Right lobe of liver (tissue), 6 donors: ENCODE data around the gene ULK4. TPM values are rescaled to one million over a fixed set of nuclear protein-coding genes. Genes with fewer than 3 reads are reported as not detected.
"Not testable (repeated sequence)": the region's sequence is repeated elsewhere in the genome, so short reads cannot be mapped to it uniquely, and the experiment has no call there.

Source experiments
- ATAC-seq, 4 donors: fragments of 200-7000 bp; cut with Tn5 transposase; one replicate each; pipeline ENCODE4 v1.9.1; 2020; ENCODE audit warnings: mild to moderate bottlenecking in 4 of 4, moderate library complexity in 4 of 4
- DNase-seq, 3 donors: peaks; one replicate each; pipeline ENCODE4 v3.0.0-alpha.2; 2020
- H3K27ac ChIP-seq, 3 donors: fragments of 200-600 bp; one replicate each; pipeline ENCODE4 v1.8.0; 2022
- H3K27me3 ChIP-seq, 2 donors: fragments of 200-600 bp; one replicate each; pipeline ENCODE4 v1.8.0; 2022
- H3K36me3 ChIP-seq, 4 donors: fragments of 200-600 bp; sonication (generic) in 1 of 4; one replicate each; pipeline versions ENCODE4 v1.5.1 to v1.8.0; 2017 to 2022; ENCODE audit warnings: control low read depth in 1 of 4
- H3K4me1 ChIP-seq, 4 donors: fragments of 200-600 bp; sonication (generic) in 1 of 4; one replicate each; pipeline versions ENCODE4 v1.5.1 to v1.8.0; 2017 to 2022; ENCODE audit warnings: control low read depth in 1 of 4
- H3K4me3 ChIP-seq, 3 donors: fragments of 200-600 bp; one replicate each; pipeline ENCODE4 v1.8.0; 2022
- H3K9me3 ChIP-seq, 4 donors: fragments of 200-600 bp; sonication (generic) in 1 of 4; one replicate each; pipeline versions ENCODE4 v1.5.1 to v1.8.0; 2017 to 2022; ENCODE audit warnings: control low read depth in 1 of 4
- POLR2A ChIP-seq: fragments of 450-650 bp; IDR thresholded peaks from one replicate; pipeline ENCODE4 v1.6.1; 2017; ENCODE audit warnings: antibody characterized with exemption, mild to moderate bottlenecking
- WGBS: methylation state at CpG from one replicate; pipeline ENCODE4 v1.1.6; 2018; ENCODE audit warnings: low coverage, low lambda C conversion rate; ENCODE audit not compliant: insufficient coverage; ENCODE audit errors: missing lambda C conversion rate; 5-methylcytosine and 5-hydroxymethylcytosine counted together
- intact Hi-C, 2 donors: fragments of 100-400 bp; cut with DNase I; formaldehyde crosslinking; loops; one replicate each; pipeline versions ENCODE4 v1.11.2 to v1.14.1; 2022
- total RNA-seq, 6 experiments: library from RNA; depleted of rRNA in 2 of 6; stranded (reverse); fragments of >200 nt in 2 of 6; fragmentation: NEBNext Ultra II Directional in 3 of 6; extraction: Animal tissue kit (Norgen Biotek cat#: 25700) in 3 of 6; gene quantifications; one replicate each; pipeline versions ENCODE4 v1.1.0 to v1.2.4, GENCODE V29; 2016 to 2023
- TF ChIP-seq, protein P1 (sequence below), 4 donors: fragments of 200-600 bp in 3 of 4; fragments of 450-650 bp in 1 of 4; IDR thresholded peaks; one replicate each; pipeline versions ENCODE4 v1.5.1 to v1.8.0; 2016 to 2022; ENCODE audit warnings: antibody characterized with exemption in 4 of 4, mild to moderate bottlenecking in 2 of 4
- donor health status: DM: no; HTN: yes; CAD: no.
- donor health status: DM: no; HTN: no; CAD: no.
- donor health status: DM: no; HTN: no; CAD: no.
- donor health status: DM: no; HTN: yes; CAD: no.
- donor health status: DM: no; HTN: yes; CAD: no.

ULK4 gene
- total RNA-seq, 6 experiments from 2014 or later = 2.8 to 5.6 (median 4.9) TPM

DNA sequence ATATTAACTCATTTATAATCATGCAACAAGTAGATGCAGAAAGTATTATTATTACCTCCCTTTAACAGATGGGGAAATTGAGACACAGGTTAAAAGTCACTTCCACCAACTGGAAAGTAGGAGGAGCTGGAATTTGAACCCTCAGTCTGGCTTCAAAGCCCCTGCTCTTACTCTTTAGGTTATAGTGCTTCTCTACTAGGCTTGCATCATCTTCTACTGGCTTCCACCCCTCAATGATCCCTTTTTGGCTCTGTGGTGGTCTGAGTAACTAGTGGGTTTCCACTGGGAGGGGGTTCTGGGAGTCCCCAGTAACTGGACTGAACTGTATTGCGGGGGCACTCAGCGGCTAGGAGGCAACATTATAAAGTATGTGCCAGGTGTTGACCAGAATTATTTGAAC, 671.6 kb downstream of the ULK4 start:
- no peak overlapping the region for H3K4me3 ChIP-seq
- no peak overlapping the region for H3K27ac ChIP-seq
- no peaks in the 10 kb centered on the region for H3K9me3 ChIP-seq
- WGBS = 100% methylated on average over 2 of the region's 2 CpGs
- DNase-seq = no peak
- intact Hi-C loops = no loop called here
- H3K4me1 ChIP-seq = no peaks in the 10 kb centered on the region
- no peak for TF ChIP-seq POLR2A
- TF ChIP-seq, protein P1, sequence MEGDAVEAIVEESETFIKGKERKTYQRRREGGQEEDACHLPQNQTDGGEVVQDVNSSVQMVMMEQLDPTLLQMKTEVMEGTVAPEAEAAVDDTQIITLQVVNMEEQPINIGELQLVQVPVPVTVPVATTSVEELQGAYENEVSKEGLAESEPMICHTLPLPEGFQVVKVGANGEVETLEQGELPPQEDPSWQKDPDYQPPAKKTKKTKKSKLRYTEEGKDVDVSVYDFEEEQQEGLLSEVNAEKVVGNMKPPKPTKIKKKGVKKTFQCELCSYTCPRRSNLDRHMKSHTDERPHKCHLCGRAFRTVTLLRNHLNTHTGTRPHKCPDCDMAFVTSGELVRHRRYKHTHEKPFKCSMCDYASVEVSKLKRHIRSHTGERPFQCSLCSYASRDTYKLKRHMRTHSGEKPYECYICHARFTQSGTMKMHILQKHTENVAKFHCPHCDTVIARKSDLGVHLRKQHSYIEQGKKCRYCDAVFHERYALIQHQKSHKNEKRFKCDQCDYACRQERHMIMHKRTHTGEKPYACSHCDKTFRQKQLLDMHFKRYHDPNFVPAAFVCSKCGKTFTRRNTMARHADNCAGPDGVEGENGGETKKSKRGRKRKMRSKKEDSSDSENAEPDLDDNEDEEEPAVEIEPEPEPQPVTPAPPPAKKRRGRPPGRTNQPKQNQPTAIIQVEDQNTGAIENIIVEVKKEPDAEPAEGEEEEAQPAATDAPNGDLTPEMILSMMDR (IDR thresholded peaks at IDR 0.05) = no peak
- ATAC-seq = no peak
- H3K36me3 ChIP-seq = no peaks in the 10 kb centered on the region
- no peaks in the 10 kb centered on the region for H3K27me3 ChIP-seq

DNA sequence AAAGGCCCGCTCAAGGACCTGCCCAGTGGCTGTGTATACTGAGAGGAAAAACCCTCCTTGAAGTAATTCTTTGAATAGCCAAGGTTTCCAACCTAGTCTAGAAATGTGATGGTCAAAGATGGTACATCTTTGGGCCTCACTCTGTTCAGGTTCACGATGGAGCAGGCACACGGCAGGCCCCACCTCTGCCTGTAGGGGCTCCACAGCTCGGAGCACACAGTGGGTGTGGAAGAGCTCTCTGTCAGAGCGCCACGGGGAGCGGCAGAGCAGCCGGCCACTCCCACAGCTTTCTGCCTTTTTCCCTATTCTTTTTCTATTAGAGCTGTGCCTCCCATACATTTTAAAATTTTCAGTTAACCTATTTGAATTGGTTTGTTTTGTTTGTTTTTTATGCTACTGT, 673.1 kb downstream of the ULK4 start:
- TF ChIP-seq, protein P1 (IDR thresholded peaks at IDR 0.05) = no peak
- TF ChIP-seq POLR2A = no peak
- H3K36me3 ChIP-seq = no peaks in the 10 kb centered on the region
- WGBS = 89% methylated on average over 3 of the region's 8 CpGs
- no peak overlapping the region for H3K4me3 ChIP-seq
- H3K27me3 ChIP-seq = no peaks in the 10 kb centered on the region
- no peaks in the 10 kb centered on the region for H3K4me1 ChIP-seq
- intact Hi-C loops = no loop called here
- H3K9me3 ChIP-seq = no peaks in the 10 kb centered on the region
- ATAC-seq (no peak), DNase-seq (no peak)
- H3K27ac ChIP-seq = no peak overlapping the region

DNA sequence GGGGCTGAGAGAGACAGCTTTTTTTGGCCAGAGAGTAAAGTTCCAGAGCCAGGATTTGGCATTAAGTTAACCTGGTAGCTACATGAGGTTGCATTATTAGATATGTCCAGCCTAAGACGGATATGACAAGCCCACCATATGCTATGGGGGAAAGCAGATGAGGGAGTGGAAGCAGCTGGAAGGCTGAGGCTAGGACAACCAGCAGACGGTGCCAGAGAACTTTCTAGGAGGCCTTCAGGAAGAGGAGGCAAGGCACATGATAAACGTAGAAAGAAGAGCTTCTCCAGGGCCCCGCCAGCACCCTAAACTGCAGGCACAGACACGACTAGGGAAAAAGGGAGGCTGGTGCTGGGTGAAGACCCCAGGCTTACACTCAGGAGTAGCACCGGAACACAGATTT, 675.6 kb downstream of the ULK4 start:
- Histone ChIP-seq H3K27ac (no peak overlapping the region), H3K4me1 (no peaks in the 10 kb centered on the region), H3K4me3 (no peak overlapping the region), H3K27me3 (no peaks in the 10 kb centered on the region), H3K9me3 (no peaks in the 10 kb centered on the region), H3K36me3 (no peaks in the 10 kb centered on the region)
- TF ChIP-seq, protein P1 (IDR thresholded peaks at IDR 0.05) = no peak
- no peak for TF ChIP-seq POLR2A
- WGBS = 70% methylated on average over 4 of the region's 6 CpGs
- DNase-seq = no peak
- no peak for ATAC-seq
- intact Hi-C loops = no loop called here

DNA sequence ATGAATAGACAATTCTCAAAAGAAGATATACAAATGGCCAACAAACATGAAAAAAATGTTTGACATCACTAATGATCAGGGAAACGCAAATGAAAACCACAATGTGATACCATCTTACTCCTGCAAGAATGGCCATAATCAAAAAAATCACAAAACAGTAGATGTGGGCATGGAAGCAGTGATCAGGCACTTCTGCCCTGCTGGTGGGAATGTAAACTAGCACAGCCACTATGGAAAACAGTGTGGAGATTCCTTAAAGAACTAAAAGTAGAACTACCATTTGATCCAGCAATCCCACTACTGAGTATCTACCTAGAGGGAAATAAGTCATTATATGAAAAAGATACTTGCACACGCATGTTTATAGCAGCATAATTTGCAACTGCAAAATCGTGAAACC, 677.0 kb downstream of the ULK4 start:
- WGBS = 58% methylated on average over 3 of the region's 3 CpGs
- H3K9me3 ChIP-seq, H3K27me3 ChIP-seq, DNase-seq, ATAC-seq, H3K27ac ChIP-seq, intact Hi-C loops, H3K4me1 ChIP-seq, H3K4me3 ChIP-seq, H3K36me3 ChIP-seq: not testable (repeated sequence)

DNA sequence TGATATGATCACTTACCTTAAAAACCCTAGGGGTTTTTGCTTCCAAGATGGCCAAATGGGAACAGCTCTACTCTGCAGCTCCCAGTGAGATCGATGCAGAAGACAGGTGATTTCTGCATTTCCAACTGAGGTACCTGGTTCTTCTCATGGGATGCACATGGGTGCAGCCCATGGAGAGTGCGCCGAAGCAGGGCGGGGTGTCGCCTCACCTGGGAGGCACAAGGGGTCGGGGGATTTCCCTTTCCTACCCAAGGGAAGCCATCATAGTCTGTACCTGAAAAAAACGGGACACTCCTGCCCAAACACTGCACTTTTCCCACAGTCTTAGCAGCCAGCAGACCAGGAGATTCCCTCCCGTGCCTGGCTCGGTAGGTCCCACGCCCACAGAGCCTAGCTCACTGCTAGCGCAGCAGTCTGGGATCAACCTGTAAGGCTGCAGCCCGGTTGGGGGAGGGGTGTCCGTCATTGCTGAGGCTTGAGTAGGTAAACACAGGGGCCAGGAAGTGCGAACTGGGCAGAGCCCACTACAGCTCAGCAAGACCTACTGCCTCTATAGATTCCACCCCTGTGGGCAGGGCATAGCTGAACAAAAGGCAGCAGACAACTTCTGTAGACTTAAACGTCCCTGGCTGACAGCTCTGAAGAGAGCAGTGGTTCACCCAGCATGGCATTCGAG, 684.0 kb downstream of the ULK4 start:
- Histone ChIP-seq H3K27me3 (no peaks in the 10 kb centered on the region), H3K9me3 (no peaks in the 10 kb centered on the region), H3K36me3 (no peaks in the 10 kb centered on the region), H3K27ac (no peak overlapping the region), H3K4me1 (no peaks in the 10 kb centered on the region), H3K4me3 (no peak overlapping the region)
- intact Hi-C loops = no loop called here
- no peak for DNase-seq
- 57% methylated on average over 6 of the region's 16 CpGs for WGBS
- TF ChIP-seq POLR2A = no peak
- TF ChIP-seq, protein P1 (IDR thresholded peaks at IDR 0.05) = no peak
- ATAC-seq = no peak
